KOPT-K1 (cell line): ENCODE results near the gene PPP2R5C.
"Not testable (repeated sequence)": the region's sequence is repeated elsewhere in the genome, so short reads cannot be mapped to it uniquely, and the experiment has no call there.

Experiments
- H3K27ac ChIP-seq: fragments of 200-600 bp; sonication (generic); 2 replicates; pipeline ENCODE4 v1.5.1; 2016; ENCODE audit warnings: antibody characterized with exemption, mild to moderate bottlenecking, low read depth, low read length; ENCODE audit not compliant: poor library complexity, severe bottlenecking
- H3K36me3 ChIP-seq: fragments of 200-600 bp; sonication (generic); 2 replicates; pipeline ENCODE4 v1.5.1; 2017; ENCODE audit warnings: antibody characterized with exemption, mild to moderate bottlenecking, low read length, moderate library complexity; ENCODE audit not compliant: insufficient read depth
- H3K9me3 ChIP-seq: fragments of 200-600 bp; sonication (generic); 2 replicates; pipeline ENCODE4 v1.5.1; 2017; ENCODE audit warnings: antibody characterized with exemption, low read length, mild to moderate bottlenecking; ENCODE audit not compliant: insufficient read depth, poor library complexity, severe bottlenecking

PPP2R5C gene

GRCh38 chr14:101721951-101722661 lies 39.4 kb upstream of the PPP2R5C start:
- Histone ChIP-seq H3K9me3 (no peaks in the 10 kb centered on the region), H3K27ac (peak overlapping the region; percentile 88), H3K36me3 (no peaks in the 10 kb centered on the region)

GRCh38 chr14:101723061-101723595 lies 38.4 kb upstream of the PPP2R5C start:
- H3K27ac ChIP-seq: peak overlapping the region; percentile 88
- H3K9me3 ChIP-seq: no peaks in the 10 kb centered on the region

GRCh38 chr14:101725652-101726051 lies 35.9 kb upstream of the PPP2R5C start:
- not testable (repeated sequence) for H3K27ac ChIP-seq, H3K9me3 ChIP-seq, H3K36me3 ChIP-seq

More at GRCh38 chr14:101723061-101723595, 38.4 kb upstream of the PPP2R5C start:
- no peaks in the 10 kb centered on the region for H3K36me3 ChIP-seq

- Histone ChIP-seq H3K36me3 (no peaks in the 10 kb centered on the region), H3K27ac (peak overlapping the region; percentile 6)
Observed at GRCh38 chr14:101726295-101726953, 35.1 kb upstream of the PPP2R5C start.

GRCh38 chr14:101726954-101727302 lies 34.6 kb upstream of the PPP2R5C start:
- Histone ChIP-seq H3K27ac (peak overlapping the region; percentile 6), H3K36me3 (no peaks in the 10 kb centered on the region), H3K9me3 (no peaks in the 10 kb centered on the region)

More at GRCh38 chr14:101726295-101726953, 35.1 kb upstream of the PPP2R5C start:
- no peaks in the 10 kb centered on the region for H3K9me3 ChIP-seq

GRCh38 chr14:101727611-101728366 lies 33.7 kb upstream of the PPP2R5C start:
- no peaks in the 10 kb centered on the region for H3K36me3 ChIP-seq
- no peaks in the 10 kb centered on the region for H3K9me3 ChIP-seq
- H3K27ac ChIP-seq: no peak overlapping the region

- H3K9me3 ChIP-seq: no peaks in the 10 kb centered on the region
- H3K36me3 ChIP-seq: no peaks in the 10 kb centered on the region
- no peak overlapping the region for H3K27ac ChIP-seq
Observed at GRCh38 chr14:101728367-101728742, 33.2 kb upstream of the PPP2R5C start.

- Histone ChIP-seq H3K36me3 (no peaks in the 10 kb centered on the region), H3K9me3 (no peaks in the 10 kb centered on the region)
Observed at GRCh38 chr14:101729382-101729781, 32.1 kb upstream of the PPP2R5C start.

GRCh38 chr14:101730157-101730556 lies 31.4 kb upstream of the PPP2R5C start:
- not testable (repeated sequence) for H3K36me3 ChIP-seq, H3K27ac ChIP-seq

More at GRCh38 chr14:101729382-101729781, 32.1 kb upstream of the PPP2R5C start:
- H3K27ac ChIP-seq: no peak overlapping the region

GRCh38 chr14:101730626-101731186 lies 30.8 kb upstream of the PPP2R5C start:
- H3K27ac ChIP-seq: peak overlapping the region; percentile 58
- H3K36me3 ChIP-seq: no peaks in the 10 kb centered on the region
- H3K9me3 ChIP-seq: no peaks in the 10 kb centered on the region

More at GRCh38 chr14:101730157-101730556, 31.4 kb upstream of the PPP2R5C start:
- H3K9me3 ChIP-seq: not testable (repeated sequence)

GRCh38 chr14:101731187-101732080 lies 30.1 kb upstream of the PPP2R5C start:
- Histone ChIP-seq H3K27ac (peak overlapping the region; percentile 58), H3K9me3 (no peaks in the 10 kb centered on the region), H3K36me3 (no peaks in the 10 kb centered on the region)

GRCh38 chr14:101732118-101732517 lies 29.4 kb upstream of the PPP2R5C start:
- peak overlapping the region; percentile 58 for H3K27ac ChIP-seq
- H3K9me3 ChIP-seq: no peaks in the 10 kb centered on the region
- no peaks in the 10 kb centered on the region for H3K36me3 ChIP-seq

- H3K9me3 ChIP-seq: no peaks in the 10 kb centered on the region
- no peaks in the 10 kb centered on the region for H3K36me3 ChIP-seq
- no peak overlapping the region for H3K27ac ChIP-seq
Observed at GRCh38 chr14:101733211-101733610, 28.3 kb upstream of the PPP2R5C start.

- no peaks in the 10 kb centered on the region for H3K36me3 ChIP-seq
- H3K27ac ChIP-seq: no peak overlapping the region
- peaks cover 4% of the 10 kb centered on the region for H3K9me3 ChIP-seq
Observed at GRCh38 chr14:101734246-101734847, 27.2 kb upstream of the PPP2R5C start.
